Measurements from ENCODE around the gene MAML1. TPM values are rescaled to one million over a fixed set of nuclear protein-coding genes. Genes with fewer than 3 reads are reported as not detected.

The MAML1 gene
- total RNA-seq, 6 experiments from 2014 or later, result 6.2 to 8.8 (median 8.0) TPM

DNA sequence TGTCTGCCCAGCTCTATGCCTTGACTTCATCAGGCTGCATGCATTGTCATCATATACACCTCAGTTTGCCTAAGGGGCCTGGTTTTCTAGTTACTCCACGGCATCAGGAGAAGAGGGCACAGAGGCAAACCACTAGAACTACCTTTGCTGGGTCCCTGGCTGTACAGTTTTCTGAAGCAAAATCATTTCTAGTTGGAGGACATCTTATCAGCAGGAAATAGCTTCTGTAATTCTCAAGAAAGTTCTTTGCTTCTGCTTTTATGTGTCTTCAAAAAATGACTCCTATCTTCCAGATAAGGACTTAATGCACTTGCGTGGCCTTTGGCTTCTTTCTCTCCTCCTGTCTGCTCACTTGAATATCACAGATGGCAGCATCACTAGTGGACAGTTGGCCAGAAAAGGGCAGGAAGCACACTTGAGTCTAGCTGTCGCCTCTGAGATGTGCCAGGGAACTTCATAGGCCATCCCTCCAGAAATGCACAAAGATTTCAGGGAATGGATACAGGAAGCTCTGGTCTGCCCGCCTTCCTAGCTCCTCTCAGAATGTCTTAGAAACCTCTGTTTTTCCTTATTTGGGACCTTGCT lies 38.8 kb downstream of the MAML1 start:
- no peaks in the 10 kb centered on the region for H3K9me3 ChIP-seq
- H3K27ac ChIP-seq, result no peak overlapping the region
- TF ChIP-seq, protein P1, sequence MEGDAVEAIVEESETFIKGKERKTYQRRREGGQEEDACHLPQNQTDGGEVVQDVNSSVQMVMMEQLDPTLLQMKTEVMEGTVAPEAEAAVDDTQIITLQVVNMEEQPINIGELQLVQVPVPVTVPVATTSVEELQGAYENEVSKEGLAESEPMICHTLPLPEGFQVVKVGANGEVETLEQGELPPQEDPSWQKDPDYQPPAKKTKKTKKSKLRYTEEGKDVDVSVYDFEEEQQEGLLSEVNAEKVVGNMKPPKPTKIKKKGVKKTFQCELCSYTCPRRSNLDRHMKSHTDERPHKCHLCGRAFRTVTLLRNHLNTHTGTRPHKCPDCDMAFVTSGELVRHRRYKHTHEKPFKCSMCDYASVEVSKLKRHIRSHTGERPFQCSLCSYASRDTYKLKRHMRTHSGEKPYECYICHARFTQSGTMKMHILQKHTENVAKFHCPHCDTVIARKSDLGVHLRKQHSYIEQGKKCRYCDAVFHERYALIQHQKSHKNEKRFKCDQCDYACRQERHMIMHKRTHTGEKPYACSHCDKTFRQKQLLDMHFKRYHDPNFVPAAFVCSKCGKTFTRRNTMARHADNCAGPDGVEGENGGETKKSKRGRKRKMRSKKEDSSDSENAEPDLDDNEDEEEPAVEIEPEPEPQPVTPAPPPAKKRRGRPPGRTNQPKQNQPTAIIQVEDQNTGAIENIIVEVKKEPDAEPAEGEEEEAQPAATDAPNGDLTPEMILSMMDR (IDR thresholded peaks at IDR 0.05), result no peak
- no peak for TF ChIP-seq POLR2A (IDR thresholded peaks at IDR 0.05)
- no peaks in the 10 kb centered on the region for H3K27me3 ChIP-seq
- H3K36me3 ChIP-seq, result peaks cover 0 to 69% (median 17%) of the 10 kb centered on the region in 4 donors
- H3K4me1 ChIP-seq, result peaks cover 0 to 18% (median 7%) of the 10 kb centered on the region in 4 donors
- intact Hi-C loops (cut with DNase I), result no loop called here
- ATAC-seq (no peak), DNase-seq (no peak)
- 53% methylated on average over 4 of the region's 4 CpGs for WGBS (ENCODE audit: insufficient coverage, low coverage, low lambda C conversion rate, missing lambda C conversion rate)
- H3K4me3 ChIP-seq, result no peak overlapping the region

DNA sequence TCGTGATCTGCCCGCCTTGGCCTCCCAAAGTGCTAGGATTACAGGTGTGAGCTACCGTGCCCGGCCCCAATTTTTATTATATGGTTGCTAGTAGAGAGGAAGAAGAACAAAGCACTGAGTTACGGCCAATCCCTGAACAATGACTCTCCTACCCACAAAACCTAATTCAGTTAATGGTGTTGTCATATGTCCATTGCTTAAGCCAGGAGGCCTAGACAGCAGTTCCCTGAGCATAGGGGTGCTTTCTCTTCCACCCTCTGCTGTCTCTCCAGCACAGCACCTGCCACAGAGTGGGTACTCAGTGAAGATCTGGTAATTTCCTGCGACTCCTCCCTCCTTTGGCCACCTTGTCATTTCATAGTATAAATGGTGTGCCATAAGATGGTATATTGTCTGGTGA lies 39.7 kb downstream of the MAML1 start:
- Histone ChIP-seq H3K36me3 (peaks cover 0 to 69% (median 19%) of the 10 kb centered on the region in 4 donors), H3K9me3 (no peaks in the 10 kb centered on the region), H3K4me1 (peaks cover 0 to 10% (median 2%) of the 10 kb centered on the region in 4 donors), H3K27ac (no peak overlapping the region), H3K4me3 (no peak overlapping the region), H3K27me3 (no peaks in the 10 kb centered on the region)
- ATAC-seq (no peak), DNase-seq (no peak)
- intact Hi-C loops (cut with DNase I), result no loop called here
- TF ChIP-seq, protein P1 (IDR thresholded peaks at IDR 0.05), result no peak
- TF ChIP-seq POLR2A (IDR thresholded peaks at IDR 0.05), result no peak
- 82% methylated on average over 4 of the region's 6 CpGs for WGBS (ENCODE audit: insufficient coverage, low coverage, low lambda C conversion rate, missing lambda C conversion rate)

- Histone ChIP-seq H3K27ac (no peak overlapping the region), H3K27me3 (no peaks in the 10 kb centered on the region), H3K9me3 (no peaks in the 10 kb centered on the region), H3K4me1 (no peaks in the 10 kb centered on the region), H3K36me3 (peaks cover 0 to 76% (median 22%) of the 10 kb centered on the region in 4 donors), H3K4me3 (no peak overlapping the region)
- 98% methylated on average over 7 of the region's 9 CpGs for whole genome bisulfite sequencing (ENCODE audit: insufficient coverage, low coverage, low lambda C conversion rate, missing lambda C conversion rate)
- TF ChIP-seq POLR2A (IDR thresholded peaks at IDR 0.05), result no peak
- TF ChIP-seq, protein P1 (IDR thresholded peaks at IDR 0.05), result no peak
- ATAC-seq (no peak), DNase-seq (no peak)
- intact Hi-C loops (cut with DNase I), result no loop called here
Observed at GRCh38 chr5:179773686-179774040, 41.0 kb downstream of the MAML1 start.

DNA sequence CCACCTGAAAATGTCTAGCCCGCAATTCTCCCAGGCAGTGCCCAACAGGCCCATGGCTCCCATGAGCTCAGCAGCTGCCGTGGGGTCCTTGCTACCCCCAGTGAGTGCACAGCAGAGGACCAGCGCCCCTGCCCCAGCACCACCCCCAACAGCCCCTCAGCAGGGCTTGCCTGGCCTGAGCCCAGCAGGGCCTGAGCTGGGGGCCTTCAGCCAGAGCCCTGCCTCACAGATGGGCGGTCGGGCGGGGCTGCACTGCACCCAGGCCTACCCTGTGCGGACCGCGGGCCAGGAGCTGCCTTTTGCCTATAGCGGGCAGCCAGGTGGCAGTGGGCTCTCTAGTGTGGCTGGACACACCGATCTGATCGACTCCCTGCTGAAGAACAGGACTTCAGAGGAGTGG lies 41.8 kb downstream of the MAML1 start:
- Histone ChIP-seq H3K36me3 (peaks cover 0 to 68% (median 19%) of the 10 kb centered on the region in 4 donors), H3K4me1 (no peaks in the 10 kb centered on the region), H3K9me3 (no peaks in the 10 kb centered on the region), H3K4me3 (no peak overlapping the region), H3K27me3 (no peaks in the 10 kb centered on the region), H3K27ac (no peak overlapping the region)
- WGBS (ENCODE audit: insufficient coverage, low coverage, low lambda C conversion rate, missing lambda C conversion rate), result 100% methylated on average over 1 of the region's 12 CpGs
- TF ChIP-seq, protein P1 (IDR thresholded peaks at IDR 0.05), result no peak
- TF ChIP-seq POLR2A (IDR thresholded peaks at IDR 0.05), result no peak
- ATAC-seq (peak in 2 of 4 donors; percentile 7 to 10), DNase-seq (no peak)
- intact Hi-C loops (cut with DNase I), result no loop called here

All from right lobe of liver (tissue), 6 donors.